Upper lobe of left lung (tissue), 6 donors: ENCODE measurements around the gene GAP43. TPM values are rescaled to one million over a fixed set of nuclear protein-coding genes. Genes with fewer than 3 reads are reported as not detected.

ENCODE experiments used
- ATAC-seq, 2 donors: fragments of 200-7000 bp; cut with Tn5 transposase; one replicate each; pipeline ENCODE4 v1.9.1; 2022; ENCODE audit warnings: mild to moderate bottlenecking in 2 of 2, moderate library complexity in 2 of 2; ENCODE audit not compliant: low FRiP score in 2 of 2
- DNase-seq, 2 donors: peaks; one replicate each; pipeline ENCODE4 v3.0.0-alpha.2; 2019 to 2020
- H3K27ac ChIP-seq, 4 donors: fragments of 200-600 bp; sonication (generic); one replicate each; pipeline ENCODE4 v1.5.1; 2016 to 2019
- H3K27me3 ChIP-seq, 4 donors: fragments of 200-600 bp; sonication (generic); one replicate each; pipeline ENCODE4 v1.5.1; 2017 to 2019
- H3K36me3 ChIP-seq, 4 donors: fragments of 200-600 bp; sonication (generic); one replicate each; pipeline ENCODE4 v1.5.1; 2016 to 2019
- H3K4me1 ChIP-seq, 4 donors: fragments of 200-600 bp; sonication (generic); one replicate each; pipeline ENCODE4 v1.5.1; 2018 to 2019
- H3K4me3 ChIP-seq, 4 donors: fragments of 200-600 bp; sonication (generic); one replicate each; pipeline ENCODE4 v1.5.1; 2017 to 2019; ENCODE audit warnings: mild to moderate bottlenecking in 2 of 4, moderate library complexity in 1 of 4
- H3K9me3 ChIP-seq, 4 donors: fragments of 200-600 bp; sonication (generic); one replicate each; pipeline ENCODE4 v1.5.1; 2018 to 2019
- CTCF ChIP-seq, 6 experiments: fragments of 450-650 bp in 4 of 6; fragments of 200-600 bp in 2 of 6; sonication (generic) in 2 of 6; IDR thresholded peaks; one replicate each; pipeline ENCODE4 v1.5.1; 2016 to 2019; ENCODE audit warnings: antibody characterized with exemption in 6 of 6
- EP300 ChIP-seq, 4 donors: sonication (generic); formaldehyde crosslinking; IDR thresholded peaks; one replicate each; pipeline ENCODE4 v1.5.1; 2017; ENCODE audit warnings: antibody characterized with exemption in 4 of 4, control low read depth in 2 of 4
- POLR2A ChIP-seq, 4 donors: fragments of 450-650 bp; IDR thresholded peaks; one replicate each; pipeline ENCODE4 v1.5.1; 2016 to 2017; ENCODE audit warnings: antibody characterized with exemption in 4 of 4, mild to moderate bottlenecking in 2 of 4
- POLR2AphosphoS5 ChIP-seq, 2 donors: sonication (generic); formaldehyde crosslinking; IDR thresholded peaks; one replicate each; pipeline ENCODE4 v1.5.1; 2017; ENCODE audit warnings: antibody characterized with exemption in 2 of 2
- WGBS, 2 donors: methylation state at CpG; one replicate each; pipeline ENCODE4 v1.1.5; 2017 to 2018; 5-methylcytosine and 5-hydroxymethylcytosine counted together
- total RNA-seq, 6 donors: library from RNA; depleted of rRNA in 4 of 6; stranded (reverse); fragments of >200 nt in 4 of 6; gene quantifications; one replicate each; pipeline versions ENCODE4 v1.1.0 to v1.2.1, GENCODE V29; 2016 to 2021
- donor health status: DM: no; HTN: no; CAD: no; lungs with moderate emphysema.
- donor health status: DM: no; HTN: yes; CAD: no; lungs with severe emphysema.

GAP43 gene
- total RNA-seq, 6 donors from 2014 or later: 0.13 TPM; not detected in 5

DNA sequence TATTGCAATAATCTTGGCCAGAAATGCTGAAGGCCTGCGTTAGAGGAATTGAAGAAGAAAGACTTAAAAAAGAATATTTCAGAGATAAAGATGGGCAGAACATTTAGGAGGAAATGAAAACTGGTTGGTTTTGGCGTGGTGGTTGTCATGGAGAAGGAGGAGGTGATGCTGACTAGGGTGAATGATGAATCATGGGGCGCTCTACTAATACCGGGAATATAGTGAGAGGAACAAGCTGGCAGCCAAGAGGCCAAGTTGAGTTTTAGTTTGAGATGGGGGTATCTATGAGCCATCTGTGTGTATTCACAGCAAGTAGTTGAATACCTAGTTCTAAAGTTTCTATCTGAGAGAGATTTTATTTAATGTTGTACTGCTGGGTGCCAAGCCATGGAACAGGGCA is 6.8 kb upstream of the GAP43 start:
- Histone ChIP-seq H3K4me1 (no peaks in the 10 kb centered on the region), H3K27me3 (no peaks in the 10 kb centered on the region), H3K4me3 (no peak overlapping the region), H3K9me3 (no peaks in the 10 kb centered on the region), H3K27ac (no peak overlapping the region), H3K36me3 (no peaks in the 10 kb centered on the region)
- ATAC-seq (no peak), DNase-seq (no peak)
- TF ChIP-seq POLR2AphosphoS5 (IDR thresholded peaks at IDR 0.05) (no peak), CTCF (IDR thresholded peaks at IDR 0.05) (no peak), EP300 (IDR thresholded peaks at IDR 0.05) (no peak), POLR2A (IDR thresholded peaks at IDR 0.05) (no peak)
- 80 to 87% methylated on average over 4 of the region's 4 CpGs for WGBS, 2 donors

- no peak for ATAC-seq
- no peak for TF ChIP-seq POLR2A (IDR thresholded peaks at IDR 0.05)
- TF ChIP-seq EP300 (IDR thresholded peaks at IDR 0.05): no peak
- TF ChIP-seq POLR2AphosphoS5 (IDR thresholded peaks at IDR 0.05): no peak
- TF ChIP-seq CTCF (IDR thresholded peaks at IDR 0.05): no peak
- no peaks in the 10 kb centered on the region for H3K36me3 ChIP-seq
- H3K27ac ChIP-seq: no peak overlapping the region
- H3K4me3 ChIP-seq: no peak overlapping the region
- H3K27me3 ChIP-seq: no peaks in the 10 kb centered on the region
- H3K4me1 ChIP-seq: no peaks in the 10 kb centered on the region
- DNase-seq: no peak
- no peaks in the 10 kb centered on the region for H3K9me3 ChIP-seq
- 82 to 93% methylated on average over 1 of the region's 1 CpG for WGBS, 2 donors
These were observed 5.7 kb upstream of the GAP43 start for GRCh38 chr3:115617591-115617990.

- H3K27ac ChIP-seq: no peak overlapping the region
- peaks cover 0 to 10% (median 4%) of the 10 kb centered on the region in 4 donors for H3K4me1 ChIP-seq
- TF ChIP-seq POLR2AphosphoS5 (IDR thresholded peaks at IDR 0.05) (no peak), POLR2A (IDR thresholded peaks at IDR 0.05) (no peak), CTCF (IDR thresholded peaks at IDR 0.05) (no peak), EP300 (IDR thresholded peaks at IDR 0.05) (no peak)
- ATAC-seq (peak in 1 of 2 donors; percentile 21), DNase-seq (no peak)
- 22 to 34% methylated on average over 11 of the region's 11 CpGs for WGBS, 2 donors
- peaks cover 0 to 3% (median 0%) of the 10 kb centered on the region in 4 donors for H3K27me3 ChIP-seq
- H3K4me3 ChIP-seq: no peak overlapping the region
- H3K9me3 ChIP-seq: no peaks in the 10 kb centered on the region
- no peaks in the 10 kb centered on the region for H3K36me3 ChIP-seq
These were observed 875 bp downstream of the GAP43 start for GRCh38 chr3:115624029-115624741.

DNA sequence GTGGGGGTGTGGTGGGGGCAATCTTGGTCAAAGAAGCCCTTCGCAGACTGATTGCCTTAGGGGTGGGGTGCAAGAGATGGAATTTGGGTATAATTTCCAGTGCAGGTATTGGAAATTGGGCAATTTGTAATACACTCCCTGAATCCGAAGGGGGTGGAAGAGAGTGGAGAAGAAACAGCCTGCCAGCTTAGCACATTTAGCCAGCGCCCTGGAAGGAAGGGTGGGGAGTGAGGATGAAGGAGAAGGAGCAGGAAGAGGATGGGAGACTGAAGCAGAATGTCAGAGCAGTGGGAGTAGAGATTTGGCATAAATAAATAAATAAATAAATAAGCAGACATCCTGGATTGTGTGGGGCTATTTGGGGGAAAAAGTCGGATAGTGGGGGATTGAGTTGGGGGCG is 1.6 kb downstream of the GAP43 start:
- DNase-seq: no peak
- H3K9me3 ChIP-seq: no peaks in the 10 kb centered on the region
- no peaks in the 10 kb centered on the region for H3K36me3 ChIP-seq
- no peak overlapping the region for H3K4me3 ChIP-seq
- H3K27me3 ChIP-seq: peaks cover 0 to 3% (median 0%) of the 10 kb centered on the region in 4 donors
- no peak overlapping the region for H3K27ac ChIP-seq
- H3K4me1 ChIP-seq: peaks cover 0 to 10% (median 4%) of the 10 kb centered on the region in 4 donors
- 35 to 53% methylated on average over 5 of the region's 5 CpGs for WGBS, 2 donors
- ATAC-seq: no peak
- TF ChIP-seq EP300 (IDR thresholded peaks at IDR 0.05): no peak
- TF ChIP-seq CTCF (IDR thresholded peaks at IDR 0.05): no peak
- TF ChIP-seq POLR2AphosphoS5 (IDR thresholded peaks at IDR 0.05): no peak
- TF ChIP-seq POLR2A (IDR thresholded peaks at IDR 0.05): no peak

DNA sequence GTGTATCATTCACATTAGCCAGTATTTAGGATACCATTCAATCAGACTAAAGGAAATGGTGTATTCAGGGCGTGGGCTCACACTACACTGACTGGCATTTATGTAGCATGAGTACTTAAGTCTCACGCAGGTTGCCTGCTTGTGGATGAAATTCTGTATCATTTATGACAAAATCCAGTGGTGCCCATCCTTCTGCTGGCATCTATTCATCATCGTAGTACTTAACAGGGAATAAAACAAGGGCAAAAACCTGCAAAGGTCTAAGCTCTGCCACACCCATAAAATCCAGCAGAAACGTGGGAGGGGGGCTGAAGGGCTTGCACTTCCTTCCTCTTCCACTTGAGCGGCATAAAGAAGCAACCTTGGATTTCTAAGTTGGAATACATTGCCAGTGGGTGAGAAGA is 2.7 kb downstream of the GAP43 start:
- no peak for TF ChIP-seq POLR2AphosphoS5 (IDR thresholded peaks at IDR 0.05)
- no peak for TF ChIP-seq POLR2A (IDR thresholded peaks at IDR 0.05)
- TF ChIP-seq CTCF (IDR thresholded peaks at IDR 0.05): no peak
- no peak for TF ChIP-seq EP300 (IDR thresholded peaks at IDR 0.05)
- H3K27me3 ChIP-seq: peaks cover 0 to 3% (median 0%) of the 10 kb centered on the region in 4 donors
- no peak overlapping the region for H3K27ac ChIP-seq
- ATAC-seq (no peak), DNase-seq (no peak)
- no peaks in the 10 kb centered on the region for H3K9me3 ChIP-seq
- H3K36me3 ChIP-seq: no peaks in the 10 kb centered on the region
- 30 to 31% methylated on average over 5 of the region's 5 CpGs for WGBS, 2 donors
- H3K4me3 ChIP-seq: no peak overlapping the region
- peaks cover 0 to 10% (median 4%) of the 10 kb centered on the region in 4 donors for H3K4me1 ChIP-seq
